MCF 10A (cell line): ENCODE measurements around the gene CMBL. TPM values are rescaled to one million over a fixed set of nuclear protein-coding genes. Genes with fewer than 3 reads are reported as not detected.
A peak's percentile ranks its signal among the peaks of the same experiment; 100 is the strongest.

Source experiments
- BruUV-seq: library from RNA; stranded (reverse); fragments of 400-500 nt; replicated peaks from 2 replicates; lab custom pipeline; 2021; lab: Mats Ljungman, UMichigan
- CTCF ChIA-PET: fragments of 300-600 bp; sonication (Branson Sonifier 250); formaldehyde crosslinking; extraction: SDS; loops from one replicate; lab custom pipeline; 2021; ENCODE audit warnings: antibody characterized with exemption, inconsistent platforms; lab: Yijun Ruan, JAX
- POLR2A ChIA-PET: fragments of 300-600, 350-650 bp; sonication (Branson Sonifier 250); formaldehyde crosslinking; extraction: SDS; loops from one replicate; lab custom pipeline; 2020; ENCODE audit warnings: antibody characterized with exemption, inconsistent platforms; lab: Yijun Ruan, JAX
- DNase-seq: peaks from one replicate; pipeline ENCODE4 v3.0.0-alpha.2; 2018; ENCODE audit not compliant: unreplicated experiment
- H3K27ac Mint-ChIP-seq: one replicate; pipeline ENCODE4 v1.8.0; 2022; ENCODE audit warnings: mild to moderate bottlenecking, low read depth, mixed read lengths; ENCODE audit not compliant: unreplicated experiment
- H3K27me3 Mint-ChIP-seq: one replicate; pipeline ENCODE4 v1.8.0; 2022; ENCODE audit warnings: mixed read lengths; ENCODE audit not compliant: insufficient read depth, unreplicated experiment
- H3K36me3 Mint-ChIP-seq: one replicate; pipeline ENCODE4 v1.8.0; 2022; ENCODE audit warnings: mild to moderate bottlenecking, moderate library complexity, mixed read lengths; ENCODE audit not compliant: insufficient read depth, unreplicated experiment
- H3K4me1 Mint-ChIP-seq: one replicate; pipeline ENCODE4 v1.8.0; 2022; ENCODE audit warnings: mixed read lengths; ENCODE audit not compliant: insufficient read depth, unreplicated experiment
- H3K4me3 Mint-ChIP-seq: one replicate; pipeline ENCODE4 v1.8.0; 2022; ENCODE audit warnings: mild to moderate bottlenecking, moderate library complexity, mixed read lengths; ENCODE audit not compliant: unreplicated experiment
- H3K9me3 Mint-ChIP-seq: one replicate; pipeline ENCODE4 v1.8.0; 2022; ENCODE audit warnings: mixed read lengths; ENCODE audit not compliant: unreplicated experiment
- intact Hi-C: fragments of 100-400 bp; cut with micrococcal nuclease; formaldehyde crosslinking; loops from 2 replicates; pipeline ENCODE4 v1.14.1; 2022
- total RNA-seq: library from RNA; stranded (reverse); gene quantifications from 2 replicates; pipeline ENCODE4 v1.2.3, GENCODE V29; 2022
- TF ChIP-seq, protein P1 (sequence below): fragments of 200-600 bp; IDR thresholded peaks from one replicate; pipeline ENCODE4 v1.8.0; 2022; ENCODE audit warnings: antibody characterized with exemption, mild to moderate bottlenecking; ENCODE audit not compliant: unreplicated experiment

Gene CMBL
- total RNA-seq, 1 experiment from 2014 or later, result 24.9 TPM

DNA sequence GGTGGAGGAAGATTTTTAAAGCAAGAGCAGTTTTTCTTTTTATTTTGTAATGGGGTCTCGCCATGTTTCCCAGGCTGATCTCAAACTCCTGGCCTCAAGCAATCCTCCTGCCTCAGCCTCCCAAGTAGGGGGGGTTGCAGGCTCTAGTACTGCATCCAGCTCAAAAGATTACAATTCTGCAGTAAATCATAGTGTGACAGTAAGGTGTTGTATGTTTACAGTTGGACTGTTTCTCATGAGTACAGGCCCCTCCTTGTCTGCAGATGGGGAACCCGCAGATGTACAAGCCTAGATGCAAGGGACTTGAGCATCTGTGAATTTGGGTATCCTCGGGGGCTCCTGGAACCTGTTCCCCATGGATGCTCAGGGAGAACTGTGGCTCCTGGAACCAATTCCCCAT, 54.3 kb downstream of the CMBL start:
- TF ChIP-seq, protein P1, sequence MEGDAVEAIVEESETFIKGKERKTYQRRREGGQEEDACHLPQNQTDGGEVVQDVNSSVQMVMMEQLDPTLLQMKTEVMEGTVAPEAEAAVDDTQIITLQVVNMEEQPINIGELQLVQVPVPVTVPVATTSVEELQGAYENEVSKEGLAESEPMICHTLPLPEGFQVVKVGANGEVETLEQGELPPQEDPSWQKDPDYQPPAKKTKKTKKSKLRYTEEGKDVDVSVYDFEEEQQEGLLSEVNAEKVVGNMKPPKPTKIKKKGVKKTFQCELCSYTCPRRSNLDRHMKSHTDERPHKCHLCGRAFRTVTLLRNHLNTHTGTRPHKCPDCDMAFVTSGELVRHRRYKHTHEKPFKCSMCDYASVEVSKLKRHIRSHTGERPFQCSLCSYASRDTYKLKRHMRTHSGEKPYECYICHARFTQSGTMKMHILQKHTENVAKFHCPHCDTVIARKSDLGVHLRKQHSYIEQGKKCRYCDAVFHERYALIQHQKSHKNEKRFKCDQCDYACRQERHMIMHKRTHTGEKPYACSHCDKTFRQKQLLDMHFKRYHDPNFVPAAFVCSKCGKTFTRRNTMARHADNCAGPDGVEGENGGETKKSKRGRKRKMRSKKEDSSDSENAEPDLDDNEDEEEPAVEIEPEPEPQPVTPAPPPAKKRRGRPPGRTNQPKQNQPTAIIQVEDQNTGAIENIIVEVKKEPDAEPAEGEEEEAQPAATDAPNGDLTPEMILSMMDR, result no peak
- no peak overlapping the region for H3K4me3 Mint-ChIP-seq
- no peaks in the 10 kb centered on the region for H3K9me3 Mint-ChIP-seq
- peaks cover 12% of the 10 kb centered on the region for H3K4me1 Mint-ChIP-seq
- BruUV-seq, result no TSS peak
- H3K36me3 Mint-ChIP-seq, result peaks cover 77% of the 10 kb centered on the region
- no peak overlapping the region for H3K27ac Mint-ChIP-seq
- no peak for DNase-seq
- intact Hi-C loops, result no loop called here
- CTCF ChIA-PET, result interaction anchor here (2.1 kb wide), 1 partner anchor 30 kb away, joined by 7 read pairs; no protein-coding TSS in a partner anchor
- no peaks in the 10 kb centered on the region for H3K27me3 Mint-ChIP-seq
- POLR2A ChIA-PET, result interaction anchor here (0.6 to 3.3 kb wide), 2 partner anchors 11 to 55 kb away, joined by 4 to 18 read pairs; no protein-coding TSS in a partner anchor

DNA sequence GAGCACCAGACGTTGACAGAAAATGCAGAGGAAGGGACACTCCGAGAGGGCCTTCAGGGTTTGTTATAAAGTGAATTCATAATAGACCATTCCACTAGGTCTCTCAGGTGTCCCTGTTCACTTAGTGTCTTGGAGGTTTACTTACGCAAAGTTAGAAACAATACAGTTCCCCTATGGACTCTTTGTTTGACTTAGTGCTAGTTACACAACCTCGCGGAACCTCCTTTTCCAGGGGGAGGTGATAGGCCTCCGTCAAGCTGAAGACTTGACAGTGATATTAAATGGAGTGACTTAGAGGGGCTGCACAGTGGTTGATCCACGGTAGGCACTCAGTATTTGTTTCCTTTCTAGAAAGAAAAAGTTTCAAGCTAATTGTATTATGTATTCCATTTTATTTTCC, 56.3 kb downstream of the CMBL start:
- Mint-ChIP-seq H3K9me3 (no peaks in the 10 kb centered on the region), H3K4me1 (peaks cover 23% of the 10 kb centered on the region), H3K27me3 (no peaks in the 10 kb centered on the region), H3K4me3 (peak overlapping the region; percentile 84), H3K36me3 (peaks cover 57% of the 10 kb centered on the region), H3K27ac (peak overlapping the region; percentile 100)
- CTCF ChIA-PET, result interaction anchor here (0.7 to 2.1 kb wide), 5 partner anchors 11 to 1892 kb away, joined by 3 to 7 read pairs (median 4); no protein-coding TSS in a partner anchor
- POLR2A ChIA-PET, result interaction anchor here (0.7 to 3.7 kb wide), 10 partner anchors 8 to 914 kb away, joined by 3 to 41 read pairs (median 6); partner anchors contain the start of genes CMBL and MARCHF6
- peak; percentile 30 for DNase-seq
- intact Hi-C loops, result no loop called here
- BruUV-seq, result no TSS peak
- TF ChIP-seq, protein P1, result no peak

DNA sequence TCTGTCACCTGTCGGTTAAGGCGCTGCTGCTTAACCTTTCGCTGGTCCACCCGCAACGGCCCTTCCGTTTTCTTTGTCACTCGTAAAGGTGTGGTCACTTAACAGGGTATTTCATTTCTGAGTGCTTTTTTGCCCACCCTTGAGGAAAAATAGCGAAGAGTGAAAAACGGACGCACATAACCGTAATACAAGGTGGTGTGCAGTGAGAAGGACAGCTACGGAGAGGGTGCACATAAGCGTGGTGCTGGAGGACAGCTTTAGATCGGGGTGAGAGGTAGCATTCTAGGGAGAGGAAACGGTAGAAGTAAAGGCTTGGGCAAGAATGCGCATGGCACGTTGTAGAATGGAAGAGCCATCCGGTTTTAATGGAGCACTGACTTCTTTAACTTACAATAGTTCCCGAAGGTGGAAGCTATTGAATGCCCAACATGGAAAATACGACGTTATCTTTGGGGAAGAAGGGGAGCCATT, 56.9 kb downstream of the CMBL start:
- CTCF ChIA-PET, result interaction anchor here (0.7 to 1.6 kb wide), 4 partner anchors 12 to 33 kb away, joined by 3 to 6 read pairs (median 4); no protein-coding TSS in a partner anchor
- POLR2A ChIA-PET, result interaction anchor here (0.7 to 3.7 kb wide), 12 partner anchors 8 to 914 kb away, joined by 3 to 41 read pairs (median 6); partner anchors contain the start of genes CMBL and MARCHF6
- H3K4me1 Mint-ChIP-seq, result peaks cover 24% of the 10 kb centered on the region
- H3K27ac Mint-ChIP-seq, result peak overlapping the region; percentile 100
- no peaks in the 10 kb centered on the region for H3K9me3 Mint-ChIP-seq
- H3K4me3 Mint-ChIP-seq, result peak overlapping the region; percentile 84
- TF ChIP-seq, protein P1, result no peak
- BruUV-seq, result no TSS peak
- intact Hi-C loops, result no loop called here
- H3K36me3 Mint-ChIP-seq, result peaks cover 51% of the 10 kb centered on the region
- DNase-seq, result peak; percentile 27
- H3K27me3 Mint-ChIP-seq, result no peaks in the 10 kb centered on the region
